HG03575 (cell line): Measurements from ENCODE around the gene LHCGR.
"Not testable (repeated sequence)": the region's sequence is repeated elsewhere in the genome, so short reads cannot be mapped to it uniquely, and the experiment has no call there.

ENCODE experiments used
- ATAC-seq: cut with Tn5 transposase; IDR thresholded peaks from one replicate; pipeline ENCODE4 v1.9.1; 2021; ENCODE audit not compliant: unreplicated experiment, insufficient number of reproducible peaks, low FRiP score; ENCODE audit errors: extremely low read depth

LHCGR gene

GRCh38 chr2:48750128-48750739 lies 5.3 kb downstream of the LHCGR start:
- no peak for ATAC-seq

DNA sequence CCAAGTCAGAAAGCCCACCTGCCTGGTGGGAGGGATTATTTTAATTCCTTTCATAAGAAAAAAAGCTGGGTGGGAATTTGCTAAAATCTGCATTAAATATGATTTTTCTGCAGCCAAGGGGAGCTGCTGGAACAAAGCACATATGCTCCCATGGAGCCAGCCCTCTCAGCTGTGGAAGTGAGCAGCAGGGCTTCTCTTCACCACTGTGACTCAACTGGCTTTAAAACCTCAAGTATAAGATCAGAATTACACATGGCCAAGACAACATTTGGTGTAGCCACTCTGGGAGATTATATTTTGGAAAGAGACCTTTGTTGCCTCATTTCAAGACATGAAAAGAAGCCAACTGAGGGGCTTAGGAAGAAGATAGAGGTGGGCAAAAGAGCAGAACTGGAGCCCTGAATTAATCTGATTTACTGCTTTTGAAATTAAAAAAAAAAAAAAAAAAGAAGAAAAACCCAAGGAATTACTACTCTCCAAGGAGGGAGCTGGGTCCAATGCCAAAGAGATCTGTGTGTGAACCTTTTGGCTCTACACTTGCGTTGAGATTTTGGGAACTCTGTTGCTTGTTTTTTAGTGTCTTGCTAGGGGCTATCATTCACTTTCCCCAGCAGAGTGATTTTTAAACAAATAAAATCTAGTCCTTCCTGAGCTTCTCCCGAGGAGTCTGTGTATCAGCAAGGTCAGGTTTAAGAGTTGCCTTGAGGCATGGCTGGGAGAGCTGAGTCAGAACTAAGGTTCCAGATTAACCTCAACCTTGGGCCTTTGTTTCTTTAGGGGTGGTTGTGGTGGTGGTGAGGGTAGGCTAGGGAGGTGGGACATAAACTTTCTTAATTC lies 6.0 kb downstream of the LHCGR start:
- no peak for ATAC-seq

- no peak for ATAC-seq
Observed at GRCh38 chr2:48747319-48747718, 8.2 kb downstream of the LHCGR start.

GRCh38 chr2:48739236-48739635 lies 16.3 kb downstream of the LHCGR start:
- ATAC-seq, result not testable (repeated sequence)

GRCh38 chr2:48738806-48739205 lies 16.7 kb downstream of the LHCGR start:
- ATAC-seq, result no peak

GRCh38 chr2:48736251-48736650 lies 19.3 kb downstream of the LHCGR start:
- no peak for ATAC-seq

GRCh38 chr2:48734576-48735303 lies 20.8 kb downstream of the LHCGR start:
- ATAC-seq, result no peak

DNA sequence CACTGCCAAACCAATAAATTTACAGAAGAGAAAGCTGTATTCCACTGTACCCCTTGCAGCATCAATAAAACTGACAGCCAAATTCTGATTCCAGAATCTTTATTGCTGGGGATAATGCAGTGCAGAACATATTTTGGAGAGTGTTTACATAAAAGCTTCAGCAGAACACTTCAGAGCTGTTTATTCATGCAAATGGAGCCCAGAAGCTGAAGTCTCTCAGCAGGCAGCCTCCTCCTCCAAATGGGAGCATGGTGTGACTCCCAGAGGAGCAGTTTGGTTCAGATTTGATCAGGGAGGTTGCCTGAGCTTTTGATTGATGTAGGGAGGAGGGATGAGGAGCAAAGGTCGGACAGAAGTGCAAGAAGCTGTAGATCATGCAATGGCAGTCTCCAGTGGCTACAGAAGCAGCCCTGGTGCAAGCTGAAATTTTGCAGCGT lies 22.4 kb downstream of the LHCGR start:
- no peak for ATAC-seq

DNA sequence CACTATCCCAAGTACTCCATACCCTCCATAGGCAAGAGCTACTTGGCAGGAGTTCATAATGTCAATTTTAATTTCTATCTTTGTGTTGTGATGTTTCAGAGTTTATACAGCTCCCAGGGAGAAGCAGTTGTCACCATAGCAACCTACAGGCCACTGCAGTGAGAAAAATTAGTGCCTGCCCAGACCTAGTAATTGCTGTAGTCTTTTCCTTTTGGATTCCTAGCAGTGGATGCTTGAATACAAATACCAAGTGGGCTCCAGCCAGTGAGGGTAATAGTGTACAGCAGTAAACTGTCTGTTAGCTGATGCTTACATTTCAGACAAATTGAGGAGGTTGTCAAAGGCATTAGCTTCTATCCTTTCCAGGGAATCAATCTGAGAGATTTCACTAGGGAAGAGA lies 26.7 kb downstream of the LHCGR start:
- no peak for ATAC-seq

DNA sequence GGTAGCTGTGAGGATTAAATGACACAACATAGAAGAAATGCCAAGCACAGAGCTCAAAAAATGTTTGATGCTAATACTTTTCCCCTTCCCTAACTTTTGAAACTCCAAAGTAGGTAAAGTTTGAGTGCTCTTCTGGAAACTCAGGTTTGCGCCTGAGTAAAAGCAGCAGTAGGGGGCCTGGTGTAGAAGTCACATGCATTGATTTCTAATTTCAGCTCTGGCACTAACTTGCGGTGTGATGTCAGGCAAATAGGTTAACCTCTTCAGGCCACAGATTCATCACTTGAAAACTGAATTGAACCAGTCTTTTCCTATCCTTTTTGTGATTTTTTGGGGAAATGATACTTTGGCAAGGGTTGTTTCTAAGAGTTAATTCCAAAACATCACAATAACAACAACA lies 27.2 kb downstream of the LHCGR start:
- no peak for ATAC-seq

DNA sequence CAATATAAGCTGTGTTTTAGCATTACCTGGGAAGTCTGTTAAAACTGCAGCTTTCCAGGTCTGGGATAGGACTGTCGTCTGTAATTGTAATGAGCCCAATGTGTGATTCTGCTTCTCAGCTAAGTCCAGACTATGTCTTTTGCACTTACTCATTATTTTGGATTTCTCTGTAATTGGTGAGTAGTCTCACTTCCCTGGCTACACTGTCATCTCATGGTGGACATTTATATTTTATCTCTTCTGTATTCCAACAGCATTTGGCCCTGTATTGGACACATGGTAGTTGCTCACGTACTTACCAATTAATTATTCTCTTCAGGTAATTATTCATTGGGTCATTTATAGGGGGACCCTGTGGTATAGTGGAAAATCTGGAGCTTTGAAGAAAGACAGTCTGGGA lies 28.0 kb downstream of the LHCGR start:
- ATAC-seq, result no peak

DNA sequence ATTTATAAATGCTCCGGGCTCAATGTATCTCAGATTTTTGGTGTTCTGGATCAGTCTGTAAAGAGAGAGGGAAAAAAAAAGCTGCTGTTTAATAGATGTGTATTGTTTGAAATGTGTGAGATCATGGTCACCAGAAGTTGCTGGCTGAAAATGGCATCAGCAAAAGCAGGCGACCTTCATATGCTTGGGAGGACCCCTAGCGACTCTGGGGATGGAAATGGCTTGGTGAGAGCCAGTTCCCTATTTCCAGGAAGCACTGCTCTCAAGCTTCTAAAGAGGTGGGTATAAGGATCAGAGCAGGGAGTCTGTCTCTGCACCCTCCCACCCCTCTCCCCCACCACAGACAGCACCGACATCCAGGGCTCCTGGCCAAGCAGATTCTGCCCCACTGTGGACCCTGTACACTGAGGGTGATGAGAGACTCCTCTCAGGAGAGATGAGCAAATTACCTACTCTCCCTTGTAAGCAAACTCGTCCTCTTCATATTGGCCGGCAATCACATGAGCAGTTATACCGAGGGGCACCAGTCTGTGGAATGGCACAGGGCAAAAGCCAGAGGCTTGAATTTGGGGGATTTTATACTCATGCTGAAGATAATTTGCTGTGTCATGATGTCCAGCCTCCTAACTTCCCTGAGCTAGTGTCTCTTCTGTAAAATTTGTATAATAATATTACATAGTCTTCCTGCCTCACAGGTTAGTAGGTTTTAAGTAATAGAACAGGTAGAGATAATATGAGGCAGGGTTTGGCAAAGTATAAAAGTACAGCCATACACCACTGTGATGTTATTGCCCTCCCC lies 29.6 kb downstream of the LHCGR start:
- ATAC-seq, result no peak

GRCh38 chr2:48724278-48724677 lies 31.2 kb downstream of the LHCGR start:
- no peak for ATAC-seq

GRCh38 chr2:48723129-48723528 lies 32.4 kb downstream of the LHCGR start:
- no peak for ATAC-seq

GRCh38 chr2:48722391-48722790 lies 33.1 kb downstream of the LHCGR start:
- no peak for ATAC-seq

- ATAC-seq, result no peak
Observed at GRCh38 chr2:48721158-48721557, 34.4 kb downstream of the LHCGR start.

- ATAC-seq, result no peak
Observed at GRCh38 chr2:48719480-48720177, 35.9 kb downstream of the LHCGR start.

- no peak for ATAC-seq
Observed at GRCh38 chr2:48717846-48718245, 37.7 kb downstream of the LHCGR start.

- no peak for ATAC-seq
Observed at GRCh38 chr2:48715956-48716355, 39.6 kb downstream of the LHCGR start.
